HG03575 (cell line): ENCODE measurements around the gene STK16.
"Not testable (repeated sequence)": the region's sequence is repeated elsewhere in the genome, so short reads cannot be mapped to it uniquely, and the experiment has no call there.

Experiments used
- ATAC-seq: cut with Tn5 transposase; IDR thresholded peaks from one replicate; pipeline ENCODE4 v1.9.1; 2021; ENCODE audit not compliant: unreplicated experiment, insufficient number of reproducible peaks, low FRiP score; ENCODE audit errors: extremely low read depth

Gene STK16

GRCh38 chr2:219280651-219281050, 35.4 kb downstream of the STK16 start:
- no peak for ATAC-seq

- ATAC-seq: no peak
These were observed 36.3 kb downstream of the STK16 start for GRCh38 chr2:219281588-219281987.

GRCh38 chr2:219282375-219282774, 37.1 kb downstream of the STK16 start:
- ATAC-seq: no peak

- no peak for ATAC-seq
These were observed 37.8 kb downstream of the STK16 start for GRCh38 chr2:219282943-219283581.

GRCh38 chr2:219284501-219285372, 39.5 kb downstream of the STK16 start:
- no peak for ATAC-seq

GRCh38 chr2:219285373-219285735, 40.1 kb downstream of the STK16 start:
- ATAC-seq: no peak

- no peak for ATAC-seq
These were observed 40.7 kb downstream of the STK16 start for GRCh38 chr2:219285894-219286425.

DNA sequence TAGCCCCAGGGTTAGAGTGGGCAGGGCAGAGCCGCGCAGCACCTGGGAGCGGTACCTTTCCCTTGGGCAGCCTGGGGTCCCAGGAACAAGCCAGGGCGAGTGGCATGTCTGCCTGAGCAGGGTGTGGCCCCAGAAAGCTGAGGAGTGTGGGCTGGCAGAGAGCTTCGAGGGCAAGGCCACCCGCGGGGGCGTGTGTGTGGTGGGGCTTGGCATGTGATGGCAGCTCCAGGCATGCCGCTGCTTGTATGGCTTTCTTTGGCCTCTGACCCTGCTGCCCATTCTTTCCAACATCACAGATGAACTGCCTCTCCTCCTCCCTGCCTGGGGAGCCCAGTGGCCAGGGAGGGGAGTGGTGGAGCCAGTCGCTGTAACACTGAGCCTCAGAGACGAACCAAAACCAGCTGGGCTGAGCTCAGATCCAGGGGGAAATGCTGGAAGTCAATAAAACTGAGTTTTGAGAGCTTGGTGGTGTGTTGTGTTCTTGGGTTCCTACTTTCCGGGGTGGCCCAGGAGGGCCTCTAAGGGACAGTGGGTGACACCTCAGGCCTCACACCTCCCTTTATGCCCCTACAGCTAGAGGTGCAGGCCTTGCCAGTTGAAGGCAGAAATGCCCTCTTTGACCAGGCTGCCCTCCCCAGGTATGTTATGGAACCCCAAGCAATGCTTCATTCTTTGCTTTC, 41.3 kb downstream of the STK16 start:
- ATAC-seq: no peak

GRCh38 chr2:219287116-219287440, 41.8 kb downstream of the STK16 start:
- not testable (repeated sequence) for ATAC-seq

- ATAC-seq: no peak
These were observed 42.4 kb downstream of the STK16 start for GRCh38 chr2:219287580-219288265.

GRCh38 chr2:219289195-219289536, 43.9 kb downstream of the STK16 start:
- no peak for ATAC-seq

- ATAC-seq: no peak
These were observed 44.5 kb downstream of the STK16 start for GRCh38 chr2:219289537-219290361.

DNA sequence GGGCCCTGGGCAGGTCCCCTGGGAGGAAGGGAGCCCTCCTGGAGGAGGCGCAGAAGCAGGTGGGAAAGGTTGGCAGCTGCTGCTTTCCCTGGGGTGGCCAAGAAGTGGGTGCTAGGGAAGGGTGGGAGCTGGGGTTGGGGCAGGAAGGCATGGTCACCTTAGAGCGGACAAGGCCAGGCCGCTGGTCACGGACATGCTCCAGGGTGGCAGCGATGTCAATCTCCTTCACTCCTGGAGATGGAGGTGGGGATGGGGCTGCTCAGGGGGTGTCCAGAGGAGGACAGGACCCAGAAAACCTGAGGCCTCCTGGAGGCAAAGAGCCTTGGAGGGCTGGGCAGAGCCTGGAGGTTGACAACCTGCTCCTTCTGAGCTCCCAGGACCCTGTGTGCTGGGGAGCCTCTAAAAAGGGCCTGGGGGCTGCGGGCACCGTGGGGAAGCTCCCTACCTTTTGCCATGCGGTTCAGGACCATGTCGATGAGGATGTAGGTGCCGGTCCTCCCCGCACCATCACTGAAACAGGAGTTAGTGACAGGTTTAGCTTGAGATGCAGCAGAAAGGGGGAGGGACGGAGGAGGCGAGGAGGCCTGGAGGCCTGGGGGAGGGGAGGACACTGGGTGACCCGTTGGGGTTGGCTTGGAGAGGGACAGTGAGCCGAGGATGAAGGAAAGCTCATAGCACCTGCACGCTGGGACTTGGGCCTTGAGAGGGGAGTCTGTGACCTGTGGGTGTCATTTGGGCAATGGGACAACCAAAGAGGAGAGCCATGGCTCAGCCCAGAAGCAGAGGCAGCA, 45.3 kb downstream of the STK16 start:
- ATAC-seq: no peak

GRCh38 chr2:219291394-219291793, 46.1 kb downstream of the STK16 start:
- no peak for ATAC-seq

DNA sequence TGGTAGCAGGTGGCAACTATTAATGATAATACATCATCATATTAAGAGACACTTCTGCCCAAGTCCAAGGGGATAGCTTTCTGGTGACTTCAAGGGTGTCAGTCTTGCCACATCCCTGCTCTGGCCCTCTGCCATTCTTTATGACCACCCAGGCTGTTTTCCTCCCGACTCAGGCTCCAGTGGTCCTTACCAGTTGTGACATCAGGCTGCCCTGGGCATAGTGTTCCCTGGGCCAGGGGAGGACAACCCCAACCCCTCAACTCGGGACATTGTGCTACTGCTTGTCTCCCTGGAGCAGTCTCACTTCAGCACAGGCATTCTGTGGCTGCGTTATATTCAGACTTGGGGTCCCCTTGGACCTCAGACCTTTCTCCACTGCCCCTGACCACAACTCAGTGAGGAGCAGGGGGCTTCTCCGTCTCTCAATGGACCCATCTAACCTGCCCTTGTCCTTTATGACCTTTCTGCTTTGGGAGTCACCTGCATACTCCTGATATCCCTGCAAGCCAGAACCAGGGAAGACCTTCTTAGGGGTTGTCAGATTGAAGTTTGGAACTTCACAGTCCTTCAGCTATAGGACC, 46.7 kb downstream of the STK16 start:
- no peak for ATAC-seq

DNA sequence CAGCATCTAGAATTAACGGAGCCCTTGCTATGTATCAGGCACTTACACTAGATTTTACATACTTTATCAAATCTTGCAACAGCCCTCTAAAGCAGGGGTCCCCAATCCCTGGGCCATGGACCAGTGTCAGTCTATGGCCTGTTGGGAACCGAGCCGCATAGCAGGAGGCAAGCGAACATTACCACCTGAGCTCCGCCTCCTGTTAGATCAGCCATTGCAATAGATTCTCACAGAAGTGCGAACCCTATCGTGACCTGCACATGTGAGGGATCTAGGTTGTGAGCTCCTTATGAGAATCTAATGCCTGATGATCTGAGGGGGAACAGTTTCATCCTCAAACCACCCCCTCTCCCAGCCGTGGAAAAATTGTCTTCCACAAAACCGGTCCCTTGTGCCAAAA, 47.3 kb downstream of the STK16 start:
- no peak for ATAC-seq

DNA sequence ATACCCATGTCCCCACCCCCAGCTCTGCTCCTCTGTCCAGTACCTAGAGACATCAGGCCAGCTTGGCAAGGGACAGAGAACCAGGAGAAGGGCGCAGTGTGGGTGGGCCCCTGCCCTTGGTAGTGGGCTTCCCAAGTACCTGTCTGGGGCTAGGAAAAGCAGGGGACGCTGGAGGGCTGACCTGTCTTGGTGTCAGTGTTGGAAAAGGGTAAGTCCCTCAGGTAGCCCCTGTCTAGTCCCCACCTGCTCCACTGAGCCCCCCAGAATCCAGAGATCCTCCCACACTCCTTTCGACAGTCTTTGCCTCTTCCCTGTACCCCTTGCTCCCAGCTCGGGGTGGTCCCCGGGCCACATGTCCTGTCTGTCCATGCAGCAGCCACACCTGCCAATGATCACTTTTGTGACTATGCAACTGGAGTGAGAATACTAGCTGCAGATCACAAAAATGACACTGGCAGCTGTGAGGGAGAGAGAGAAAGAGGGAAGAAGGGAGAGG, 48.5 kb downstream of the STK16 start:
- ATAC-seq: no peak
